Panc1 (cell line): ENCODE measurements around the gene ANO9. TPM values are rescaled to one million over a fixed set of nuclear protein-coding genes. Genes with fewer than 3 reads are reported as not detected.

Experiments used
- ATAC-seq: fragments of 200-7000 bp; cut with Tn5 transposase; 2 replicates; pipeline ENCODE4 v1.9.1; 2020; ENCODE audit warnings: mild to moderate bottlenecking, moderate library complexity
- BruUV-seq: library from RNA; stranded (reverse); fragments of 400-500 nt; replicated peaks from 2 replicates; lab custom pipeline; 2021; lab: Mats Ljungman, UMichigan
- CTCF ChIA-PET: fragments of 300-600 bp; sonication (Branson Sonifier 250); formaldehyde crosslinking; loops from one replicate; lab custom pipeline; 2022; ENCODE audit warnings: antibody characterized with exemption; lab: Charles Lee
- POLR2A ChIA-PET: fragments of 300-600 bp; sonication (Branson Sonifier 250); formaldehyde crosslinking; loops from one replicate; lab custom pipeline; 2022; ENCODE audit warnings: antibody characterized with exemption; lab: Charles Lee
- DNase-seq: peaks from one replicate; pipeline ENCODE4 v3.0.0-alpha.2; 2010; ENCODE audit warnings: low read depth, low spot score
- H3K27ac ChIP-seq: 2 replicates; pipeline ENCODE4 v1.5.1; 2011; ENCODE audit warnings: mild to moderate bottlenecking, low read length, inconsistent platforms
- H3K27me3 ChIP-seq: fragments of 200-500 bp; sonication (Bioruptor generic); 2 replicates; pipeline ENCODE4 v1.6.0; 2014; ENCODE audit warnings: low read length, inconsistent platforms; ENCODE audit not compliant: control insufficient read depth, insufficient read depth
- H3K36me3 ChIP-seq: fragments of 200-500 bp; sonication (Bioruptor generic); 2 replicates; pipeline ENCODE4 v1.5.1; 2014; ENCODE audit warnings: inconsistent platforms, mild to moderate bottlenecking, low read length, moderate library complexity; ENCODE audit not compliant: control insufficient read depth, insufficient read depth
- H3K4me1 ChIP-seq: 2 replicates; pipeline ENCODE4 v1.5.1; 2011; ENCODE audit warnings: inconsistent platforms, mild to moderate bottlenecking, low read length, moderate library complexity; ENCODE audit not compliant: control insufficient read depth, insufficient read depth
- H3K4me3 ChIP-seq, 2 experiments: 2 replicates each; pipeline ENCODE4 v1.5.1; 2011 to 2012; ENCODE audit warnings: low read depth in 2 of 2, low read length in 2 of 2, mild to moderate bottlenecking in 2 of 2, inconsistent platforms in 1 of 2, moderate library complexity in 1 of 2
- H3K9me3 ChIP-seq: fragments of 200-500 bp; sonication (Bioruptor generic); 2 replicates; pipeline ENCODE4 v1.5.1; 2014; ENCODE audit warnings: low read depth, mild to moderate bottlenecking, inconsistent platforms, low read length, moderate library complexity; ENCODE audit not compliant: control insufficient read depth, insufficient read depth
- POLR2AphosphoS5 ChIP-seq: IDR thresholded peaks from 2 replicates; pipeline ENCODE4 v1.6.1; 2012; ENCODE audit warnings: mild to moderate bottlenecking, low read depth, low read length, moderate library complexity
- SIN3A ChIP-seq: IDR thresholded peaks from 2 replicates; pipeline ENCODE4 v1.6.1; 2012; ENCODE audit warnings: low read depth, mild to moderate bottlenecking, low read length, moderate library complexity, borderline replicate concordance; ENCODE audit not compliant: insufficient read depth
- TCF7L2 ChIP-seq: IDR thresholded peaks from 2 replicates; pipeline ENCODE4 v1.6.1; 2011; ENCODE audit warnings: mild to moderate bottlenecking, low read depth, low read length, inconsistent platforms
- in situ Hi-C: cut with HindIII; loops from 2 replicates; pipeline ENCODE4 v1.10.0; 2016; ENCODE audit warnings: low sequenced_read_pairs, low pct_unique_long_range_greater_than_20kb
- intact Hi-C: fragments of 100-400 bp; cut with micrococcal nuclease; formaldehyde crosslinking; loops from one replicate; pipeline ENCODE4 v1.10.0; 2022; ENCODE audit not compliant: unreplicated experiment
- total RNA-seq: library from RNA; stranded (reverse); gene quantifications from one replicate; pipeline ENCODE4 v1.2.1, GENCODE V29; 2021; ENCODE audit not compliant: unreplicated experiment
- TF ChIP-seq, protein P1 (sequence below), 2 experiments: IDR thresholded peaks; 2 replicates each; pipeline ENCODE4 v1.6.1; 2011 to 2012; ENCODE audit warnings: low read depth in 2 of 2, control low read depth in 1 of 2, low read length in 1 of 2, mild to moderate bottlenecking in 1 of 2, moderate library complexity in 1 of 2; ENCODE audit not compliant: insufficient read depth in 1 of 2
- TF ChIP-seq, protein P2 (sequence below): fragments of 450-650 bp; IDR thresholded peaks from 2 replicates; pipeline ENCODE4 v1.5.1; 2017; ENCODE audit warnings: mild to moderate bottlenecking

ANO9 gene
- total RNA-seq, 1 experiment from 2014 or later, result 61.4 TPM

DNA sequence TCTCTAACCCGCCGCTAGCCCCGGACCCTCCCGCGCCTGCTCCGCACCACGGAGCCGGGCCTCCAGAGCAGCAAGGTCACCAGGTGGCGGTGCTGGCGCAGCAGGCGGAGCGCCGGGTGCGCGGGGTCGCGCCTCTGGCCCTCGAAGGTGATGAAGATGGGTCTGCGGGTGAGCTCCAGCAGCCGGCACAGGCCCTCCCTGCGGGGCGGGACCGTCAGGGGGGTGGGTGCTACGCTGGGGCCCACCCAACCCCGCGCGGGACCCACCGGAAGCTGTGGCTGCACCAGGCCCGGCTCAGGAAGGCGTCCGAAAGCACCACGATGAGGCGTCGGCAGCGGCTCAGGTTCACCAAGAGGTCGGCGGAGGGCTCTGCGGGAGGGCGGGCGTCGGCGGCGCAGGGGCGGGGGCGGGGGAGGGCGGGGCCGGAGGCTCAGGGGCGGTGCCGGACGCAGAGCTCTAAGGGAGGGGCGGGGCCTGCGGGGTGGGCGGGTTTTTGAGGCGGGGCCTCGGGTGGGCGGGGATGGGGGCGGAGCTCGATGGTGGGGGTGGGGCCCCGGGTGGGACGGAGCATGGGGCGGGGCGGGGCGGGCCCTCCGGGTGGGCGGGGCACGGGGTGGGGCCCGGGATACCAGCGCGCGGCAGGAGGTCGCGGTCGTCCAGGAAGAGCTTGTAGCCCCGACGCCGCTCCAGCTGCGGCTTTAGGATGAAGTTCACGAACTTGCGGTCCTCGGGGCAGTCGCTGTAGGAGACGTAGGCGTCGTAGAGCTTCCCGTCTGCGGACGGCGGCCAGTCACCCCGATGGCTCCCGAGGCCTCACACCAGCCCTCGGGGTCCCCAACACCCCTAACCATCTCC is 34.8 kb downstream of the ANO9 start:
- no peak for DNase-seq
- Histone ChIP-seq H3K4me1 (peaks cover 30% of the 10 kb centered on the region), H3K4me3 (peak overlapping the region; percentile 79 to 84), H3K9me3 (no peaks in the 10 kb centered on the region), H3K36me3 (no peaks in the 10 kb centered on the region), H3K27me3 (no peaks in the 10 kb centered on the region), H3K27ac (peak overlapping the region; percentile 85)
- ChIA-PET CTCF (interaction anchor here (0.5 to 2.8 kb wide), 13 partner anchors 10 to 184 kb away, joined by 3 to 38 read pairs (median 3); partner anchors contain the start of gene PGGHG), POLR2A (interaction anchor here (0.6 to 1.4 kb wide), 6 partner anchors 8 to 1182 kb away, joined by 3 to 15 read pairs (median 6); no protein-coding TSS in a partner anchor)
- no TSS peak for BruUV-seq
- in situ Hi-C loops (no loop called here), intact Hi-C loops (loop anchor here (5.0 kb wide), 1 partner anchor 40 kb away; no protein-coding TSS in a partner anchor)
- peak; percentile 79 for ATAC-seq
- TF ChIP-seq, protein P1, sequence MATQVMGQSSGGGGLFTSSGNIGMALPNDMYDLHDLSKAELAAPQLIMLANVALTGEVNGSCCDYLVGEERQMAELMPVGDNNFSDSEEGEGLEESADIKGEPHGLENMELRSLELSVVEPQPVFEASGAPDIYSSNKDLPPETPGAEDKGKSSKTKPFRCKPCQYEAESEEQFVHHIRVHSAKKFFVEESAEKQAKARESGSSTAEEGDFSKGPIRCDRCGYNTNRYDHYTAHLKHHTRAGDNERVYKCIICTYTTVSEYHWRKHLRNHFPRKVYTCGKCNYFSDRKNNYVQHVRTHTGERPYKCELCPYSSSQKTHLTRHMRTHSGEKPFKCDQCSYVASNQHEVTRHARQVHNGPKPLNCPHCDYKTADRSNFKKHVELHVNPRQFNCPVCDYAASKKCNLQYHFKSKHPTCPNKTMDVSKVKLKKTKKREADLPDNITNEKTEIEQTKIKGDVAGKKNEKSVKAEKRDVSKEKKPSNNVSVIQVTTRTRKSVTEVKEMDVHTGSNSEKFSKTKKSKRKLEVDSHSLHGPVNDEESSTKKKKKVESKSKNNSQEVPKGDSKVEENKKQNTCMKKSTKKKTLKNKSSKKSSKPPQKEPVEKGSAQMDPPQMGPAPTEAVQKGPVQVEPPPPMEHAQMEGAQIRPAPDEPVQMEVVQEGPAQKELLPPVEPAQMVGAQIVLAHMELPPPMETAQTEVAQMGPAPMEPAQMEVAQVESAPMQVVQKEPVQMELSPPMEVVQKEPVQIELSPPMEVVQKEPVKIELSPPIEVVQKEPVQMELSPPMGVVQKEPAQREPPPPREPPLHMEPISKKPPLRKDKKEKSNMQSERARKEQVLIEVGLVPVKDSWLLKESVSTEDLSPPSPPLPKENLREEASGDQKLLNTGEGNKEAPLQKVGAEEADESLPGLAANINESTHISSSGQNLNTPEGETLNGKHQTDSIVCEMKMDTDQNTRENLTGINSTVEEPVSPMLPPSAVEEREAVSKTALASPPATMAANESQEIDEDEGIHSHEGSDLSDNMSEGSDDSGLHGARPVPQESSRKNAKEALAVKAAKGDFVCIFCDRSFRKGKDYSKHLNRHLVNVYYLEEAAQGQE (IDR thresholded peaks at IDR 0.05; ENCODE audit: insufficient read depth in 1 of 2, low read depth in 2 of 2, low read length in 1 of 2), result no peak
- TF ChIP-seq POLR2AphosphoS5 (peak; percentile 59; the same call in 1 of the 2 replicates), SIN3A (no peak)
- TF ChIP-seq, protein P2, sequence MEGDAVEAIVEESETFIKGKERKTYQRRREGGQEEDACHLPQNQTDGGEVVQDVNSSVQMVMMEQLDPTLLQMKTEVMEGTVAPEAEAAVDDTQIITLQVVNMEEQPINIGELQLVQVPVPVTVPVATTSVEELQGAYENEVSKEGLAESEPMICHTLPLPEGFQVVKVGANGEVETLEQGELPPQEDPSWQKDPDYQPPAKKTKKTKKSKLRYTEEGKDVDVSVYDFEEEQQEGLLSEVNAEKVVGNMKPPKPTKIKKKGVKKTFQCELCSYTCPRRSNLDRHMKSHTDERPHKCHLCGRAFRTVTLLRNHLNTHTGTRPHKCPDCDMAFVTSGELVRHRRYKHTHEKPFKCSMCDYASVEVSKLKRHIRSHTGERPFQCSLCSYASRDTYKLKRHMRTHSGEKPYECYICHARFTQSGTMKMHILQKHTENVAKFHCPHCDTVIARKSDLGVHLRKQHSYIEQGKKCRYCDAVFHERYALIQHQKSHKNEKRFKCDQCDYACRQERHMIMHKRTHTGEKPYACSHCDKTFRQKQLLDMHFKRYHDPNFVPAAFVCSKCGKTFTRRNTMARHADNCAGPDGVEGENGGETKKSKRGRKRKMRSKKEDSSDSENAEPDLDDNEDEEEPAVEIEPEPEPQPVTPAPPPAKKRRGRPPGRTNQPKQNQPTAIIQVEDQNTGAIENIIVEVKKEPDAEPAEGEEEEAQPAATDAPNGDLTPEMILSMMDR, result peak; percentile 68; the same call in 1 of the 2 replicates

DNA sequence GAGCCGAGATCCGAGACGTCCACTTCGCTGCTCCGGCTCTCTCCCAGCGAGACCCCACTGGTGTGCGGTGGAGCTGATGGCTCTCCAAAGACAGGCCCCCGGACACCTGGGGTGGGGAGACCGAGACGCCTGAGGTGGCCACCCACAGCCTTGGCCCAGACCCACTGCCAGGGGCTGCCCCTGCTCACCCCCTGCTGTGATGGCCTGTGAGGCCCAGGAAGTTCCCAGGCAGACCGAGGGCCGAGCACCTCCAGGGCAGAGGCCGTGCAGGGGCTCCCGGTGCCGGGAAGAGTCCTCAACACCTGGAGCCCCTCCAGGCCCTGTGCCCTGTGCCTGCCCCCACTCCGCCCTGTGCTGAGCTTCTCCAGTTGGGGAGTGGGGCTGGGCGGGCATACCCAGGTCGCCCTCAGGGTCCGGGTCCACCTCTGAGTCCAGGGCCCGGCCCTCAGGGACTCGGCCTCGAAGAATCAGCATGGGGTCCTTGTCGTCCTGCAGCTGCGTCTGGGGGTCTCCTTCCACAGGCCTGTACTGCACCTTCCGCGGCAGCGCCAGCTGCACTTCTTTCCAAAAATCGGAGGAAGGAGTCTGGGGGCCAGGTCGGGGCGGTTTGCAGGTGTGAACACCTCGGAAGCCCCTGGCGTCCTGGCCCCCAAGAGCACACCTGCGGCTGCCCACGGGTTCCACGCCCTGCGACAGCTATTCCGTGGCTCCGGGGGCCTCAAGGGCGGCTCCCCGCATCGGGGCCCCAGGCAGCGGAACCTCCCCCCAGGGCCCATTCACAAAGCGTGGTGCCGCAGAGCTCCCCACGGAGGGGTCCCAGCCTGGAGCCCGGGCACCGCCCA is 35.6 kb downstream of the ANO9 start:
- TSS peak; percentile 100 for BruUV-seq
- ATAC-seq, result peak; percentile 13
- H3K27ac ChIP-seq, result peak overlapping the region; percentile 85
- no peaks in the 10 kb centered on the region for H3K27me3 ChIP-seq
- H3K36me3 ChIP-seq, result no peaks in the 10 kb centered on the region
- CTCF ChIA-PET, result interaction anchor here (0.6 to 2.8 kb wide), 3 partner anchors 37 to 46 kb away, joined by 3 to 38 read pairs (median 3); no protein-coding TSS in a partner anchor
- no peaks in the 10 kb centered on the region for H3K9me3 ChIP-seq
- TF ChIP-seq, protein P1 (IDR thresholded peaks at IDR 0.05; ENCODE audit: insufficient read depth in 1 of 2, low read depth in 2 of 2, low read length in 1 of 2), result no peak
- TF ChIP-seq TCF7L2 (no peak), POLR2AphosphoS5 (peak; percentile 35; the same call in 1 of the 2 replicates), SIN3A (0 out of 2 replicates have a peak, but pooled peaks have one; percentile 23)
- TF ChIP-seq, protein P2, result peak; percentile 0; the same call in 1 of the 2 replicates
- intact Hi-C loops, result loop anchor here (5.0 kb wide), 1 partner anchor 41 kb away; no protein-coding TSS in a partner anchor
- in situ Hi-C loops, result no loop called here
- POLR2A ChIA-PET, result interaction anchor here (0.6 to 1.4 kb wide), 3 partner anchors 10 to 100 kb away, joined by 5 to 8 read pairs (median 5); no protein-coding TSS in a partner anchor
- DNase-seq, result no peak
- peak overlapping the region; percentile 79 to 84 for H3K4me3 ChIP-seq
- H3K4me1 ChIP-seq, result peaks cover 30% of the 10 kb centered on the region
